Neutrophil (primary cell): ENCODE data around the gene ESAM.
A peak's percentile ranks its signal among the peaks of the same experiment; 100 is the strongest.

Source experiments
- H3K27ac ChIP-seq: fragments of 200-600 bp; sonication (generic); 2 replicates; pipeline ENCODE4 v1.5.1; 2016; ENCODE audit warnings: mild to moderate bottlenecking, moderate library complexity
- H3K27me3 ChIP-seq: fragments of 200-600 bp; sonication (generic); 2 replicates; pipeline ENCODE4 v1.6.0; 2016; ENCODE audit warnings: mild to moderate bottlenecking
- H3K36me3 ChIP-seq: fragments of 200-600 bp; sonication (generic); 2 replicates; pipeline ENCODE4 v1.5.1; 2017
- H3K4me1 ChIP-seq, 2 experiments: fragments of 200-600 bp in 1 of 2; sonication (generic) in 1 of 2; 1 replicate in 1 of 2; 2 replicates in 1 of 2; pipeline versions ENCODE4 v1.5.1 to v1.6.1; 2013 to 2016; ENCODE audit warnings: low read depth in 1 of 2, low read length in 1 of 2, mild to moderate bottlenecking in 1 of 2, moderate library complexity in 1 of 2; ENCODE audit not compliant: control insufficient read depth in 1 of 2, insufficient read depth in 1 of 2
- H3K4me3 ChIP-seq, 2 experiments: fragments of 200-600 bp in 1 of 2; sonication (generic) in 1 of 2; 1 replicate in 1 of 2; 2 replicates in 1 of 2; pipeline ENCODE4 v1.5.1; 2013 to 2016; ENCODE audit warnings: low read depth in 1 of 2, low read length in 1 of 2, mild to moderate bottlenecking in 1 of 2, moderate library complexity in 1 of 2
- H3K9me3 ChIP-seq: fragments of 200-600 bp; sonication (generic); 2 replicates; pipeline ENCODE4 v1.5.1; 2016
- TF ChIP-seq, protein P1 (sequence below): fragments of 200-600 bp; sonication (generic); IDR thresholded peaks from 2 replicates; pipeline ENCODE4 v1.5.1; 2016; ENCODE audit warnings: antibody characterized with exemption

The ESAM gene

DNA sequence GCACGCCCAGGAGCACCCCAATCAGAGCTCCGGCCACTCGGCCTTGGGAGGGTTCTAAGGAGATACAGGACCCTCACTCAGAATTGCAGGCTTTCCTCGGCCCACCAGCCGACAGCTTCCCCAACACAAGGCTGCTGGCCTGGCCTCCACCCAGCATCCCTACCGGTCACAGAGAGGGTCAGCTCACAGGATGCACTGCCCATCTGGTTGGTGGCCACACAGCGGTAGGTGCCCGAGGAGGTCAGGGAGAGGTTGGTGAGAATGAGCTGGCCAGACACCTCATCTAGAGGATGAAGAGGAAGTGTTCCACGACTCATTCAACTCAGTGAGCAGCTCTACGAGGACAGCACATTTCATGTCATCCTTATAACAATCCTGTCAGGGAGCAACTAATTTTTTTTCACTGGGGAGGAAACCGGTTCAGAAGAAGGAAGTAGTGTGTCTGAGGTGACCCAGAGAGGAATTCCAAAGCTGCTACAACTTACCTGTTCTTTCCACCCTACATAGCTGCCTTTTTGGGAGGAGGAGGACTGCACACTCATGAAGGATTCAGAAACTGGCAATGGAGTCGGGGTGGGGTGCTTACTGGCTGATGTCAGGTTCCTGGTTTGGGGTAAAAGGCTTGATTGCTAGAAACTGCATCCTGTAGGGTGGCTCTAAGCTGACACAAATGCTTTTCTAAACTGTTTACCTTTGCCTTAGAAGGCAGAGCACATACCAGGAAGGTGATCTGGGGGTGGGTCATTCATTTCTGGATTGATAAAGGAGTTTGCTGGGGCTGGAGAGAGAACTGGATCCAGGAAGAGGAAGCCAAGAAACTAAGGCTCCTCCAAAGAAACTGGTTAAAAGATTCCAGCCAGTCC, 13.4 kb downstream of the ESAM start:
- Histone ChIP-seq H3K4me1 (peaks cover 11 to 16% of the 10 kb centered on the region in 2 experiments), H3K9me3 (no peaks in the 10 kb centered on the region), H3K4me3 (no peak overlapping the region), H3K27ac (no peak overlapping the region), H3K27me3 (peaks cover 86% of the 10 kb centered on the region), H3K36me3 (no peaks in the 10 kb centered on the region)
- TF ChIP-seq, protein P1, sequence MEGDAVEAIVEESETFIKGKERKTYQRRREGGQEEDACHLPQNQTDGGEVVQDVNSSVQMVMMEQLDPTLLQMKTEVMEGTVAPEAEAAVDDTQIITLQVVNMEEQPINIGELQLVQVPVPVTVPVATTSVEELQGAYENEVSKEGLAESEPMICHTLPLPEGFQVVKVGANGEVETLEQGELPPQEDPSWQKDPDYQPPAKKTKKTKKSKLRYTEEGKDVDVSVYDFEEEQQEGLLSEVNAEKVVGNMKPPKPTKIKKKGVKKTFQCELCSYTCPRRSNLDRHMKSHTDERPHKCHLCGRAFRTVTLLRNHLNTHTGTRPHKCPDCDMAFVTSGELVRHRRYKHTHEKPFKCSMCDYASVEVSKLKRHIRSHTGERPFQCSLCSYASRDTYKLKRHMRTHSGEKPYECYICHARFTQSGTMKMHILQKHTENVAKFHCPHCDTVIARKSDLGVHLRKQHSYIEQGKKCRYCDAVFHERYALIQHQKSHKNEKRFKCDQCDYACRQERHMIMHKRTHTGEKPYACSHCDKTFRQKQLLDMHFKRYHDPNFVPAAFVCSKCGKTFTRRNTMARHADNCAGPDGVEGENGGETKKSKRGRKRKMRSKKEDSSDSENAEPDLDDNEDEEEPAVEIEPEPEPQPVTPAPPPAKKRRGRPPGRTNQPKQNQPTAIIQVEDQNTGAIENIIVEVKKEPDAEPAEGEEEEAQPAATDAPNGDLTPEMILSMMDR, result no peak

DNA sequence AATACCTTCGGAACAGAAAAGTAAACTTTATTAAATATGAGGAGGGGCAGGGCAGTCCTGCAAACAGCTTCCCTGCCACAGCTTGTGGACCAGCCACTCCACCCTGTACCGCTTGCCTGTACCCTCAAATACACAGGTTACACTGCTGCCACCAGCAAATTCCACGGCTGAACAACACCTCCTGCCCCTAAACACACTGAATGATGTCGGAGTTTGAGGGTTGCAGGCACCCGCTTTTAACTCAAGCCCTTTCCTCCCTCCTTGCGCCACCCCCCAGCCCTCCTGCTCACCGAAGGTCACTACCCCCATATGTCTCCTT, 14.0 kb downstream of the ESAM start:
- Histone ChIP-seq H3K27me3 (peaks cover 90% of the 10 kb centered on the region), H3K36me3 (no peaks in the 10 kb centered on the region), H3K4me3 (no peak overlapping the region), H3K9me3 (no peaks in the 10 kb centered on the region), H3K27ac (no peak overlapping the region), H3K4me1 (peaks cover 11 to 16% of the 10 kb centered on the region in 2 experiments)
- TF ChIP-seq, protein P1, result no peak

DNA sequence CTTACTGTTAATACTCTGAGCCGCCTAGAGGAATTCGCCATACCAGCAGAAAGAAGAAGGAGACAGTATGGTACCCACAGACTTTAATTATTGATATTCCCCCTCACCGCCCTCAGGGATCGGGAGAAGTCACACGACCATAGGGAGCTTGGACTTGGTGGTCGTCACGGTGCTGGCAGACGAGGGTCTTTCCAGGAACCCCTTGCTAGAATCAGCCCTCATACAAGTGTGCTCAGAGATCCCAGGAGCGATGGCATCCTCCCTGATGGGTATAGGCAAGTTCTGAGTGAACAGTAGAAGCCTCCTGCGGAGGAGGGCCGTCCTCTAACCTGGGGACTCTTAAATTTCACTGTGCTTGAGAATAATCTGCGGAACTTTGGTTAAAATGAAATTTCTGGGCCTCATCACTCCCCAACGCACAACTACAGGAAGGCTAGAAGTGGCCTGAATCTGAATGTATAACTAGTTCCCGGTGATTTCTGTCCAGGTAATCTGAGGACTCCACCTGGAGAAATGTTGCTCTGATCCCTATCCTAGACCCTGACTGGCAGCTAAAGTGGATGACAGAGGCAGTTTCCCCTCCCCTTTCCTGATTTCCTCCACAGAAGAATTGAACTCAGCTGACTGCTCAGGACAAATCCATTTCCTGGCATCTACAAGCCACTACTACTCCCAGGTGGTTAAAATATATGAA, 14.5 kb downstream of the ESAM start:
- peaks cover 91% of the 10 kb centered on the region for H3K27me3 ChIP-seq
- H3K4me3 ChIP-seq, result no peak overlapping the region

DNA sequence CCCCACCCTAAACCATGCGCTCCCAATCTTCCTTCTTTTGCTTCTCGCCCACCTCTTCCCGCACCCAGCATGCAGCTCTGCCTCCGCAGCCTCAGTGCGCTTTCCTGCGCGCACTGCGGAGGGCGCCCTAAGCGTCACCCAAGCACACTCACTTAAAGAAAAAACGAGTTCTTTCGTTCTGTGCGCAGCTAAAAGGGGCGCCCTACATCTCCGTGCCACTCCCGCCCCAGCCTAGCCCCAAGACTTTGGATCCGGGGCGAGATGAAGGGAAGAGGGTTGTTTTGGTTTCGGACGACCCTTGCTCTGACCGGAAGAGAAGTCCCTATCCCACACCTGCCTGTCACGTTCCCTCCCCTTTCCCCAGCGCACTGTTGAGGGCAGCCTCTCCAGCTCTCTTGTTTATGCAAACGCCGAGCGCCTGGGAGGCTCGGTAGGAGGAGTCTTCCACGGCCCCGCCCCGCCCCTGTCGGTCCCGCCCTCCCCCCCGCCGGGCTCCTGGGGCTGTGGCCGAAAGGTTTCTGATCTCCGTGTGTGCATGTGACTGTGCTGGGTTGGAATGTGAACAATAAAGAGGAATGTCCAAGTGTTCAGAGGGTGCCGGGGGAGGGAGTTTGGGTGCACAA, 15.4 kb downstream of the ESAM start:
- Histone ChIP-seq H3K27me3 (peaks cover 91% of the 10 kb centered on the region), H3K36me3 (no peaks in the 10 kb centered on the region), H3K27ac (peak overlapping the region; percentile 63), H3K9me3 (no peaks in the 10 kb centered on the region), H3K4me1 (peaks cover 11 to 16% of the 10 kb centered on the region in 2 experiments), H3K4me3 (peak overlapping the region; percentile 68 to 78)
- TF ChIP-seq, protein P1, result no peak

More for the DNA sequence above, 14.5 kb downstream of the ESAM start:
- Histone ChIP-seq H3K9me3 (no peaks in the 10 kb centered on the region), H3K36me3 (no peaks in the 10 kb centered on the region), H3K4me1 (peaks cover 11 to 16% of the 10 kb centered on the region in 2 experiments), H3K27ac (no peak overlapping the region)
- TF ChIP-seq, protein P1, result no peak

DNA sequence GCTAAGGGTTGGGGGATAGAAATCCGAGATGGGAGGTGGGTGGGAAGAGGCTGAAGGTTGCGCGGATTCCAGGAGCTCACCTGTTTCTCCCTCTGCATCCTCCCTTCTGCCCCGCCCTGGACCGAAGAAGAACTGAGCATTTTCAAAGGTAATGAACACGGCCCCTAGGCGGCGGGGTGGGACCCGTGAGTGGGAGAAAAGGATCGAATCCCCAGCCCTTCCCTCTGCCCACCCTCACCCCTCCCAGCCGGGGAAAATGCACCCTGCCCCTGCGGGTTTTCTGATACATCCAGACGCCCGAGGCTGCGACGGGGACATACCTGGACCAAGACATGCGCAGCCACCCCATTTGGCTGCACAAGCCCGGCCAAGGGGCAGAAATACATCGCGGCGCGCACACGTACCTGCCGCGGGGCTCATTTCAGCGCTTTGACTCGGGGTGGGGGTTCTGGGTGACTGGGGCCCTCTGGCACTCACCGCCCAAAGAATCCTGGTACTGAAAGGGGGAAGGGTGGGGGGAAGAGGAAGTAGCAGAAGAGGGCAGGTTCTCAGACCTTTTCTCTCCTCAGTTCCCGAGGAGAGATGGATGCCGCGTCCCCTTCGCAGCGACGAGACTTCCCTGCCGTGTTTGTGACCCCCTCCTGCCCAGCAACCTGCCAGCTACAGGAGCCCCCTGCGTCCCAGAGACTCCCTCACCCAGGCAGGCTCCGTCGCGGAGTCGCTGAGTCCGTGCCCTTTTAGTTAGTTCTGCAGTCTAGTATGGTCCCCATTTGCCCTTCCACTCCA, 16.1 kb downstream of the ESAM start:
- TF ChIP-seq, protein P1, result no peak
- Histone ChIP-seq H3K27ac (peak overlapping the region; percentile 63), H3K9me3 (no peaks in the 10 kb centered on the region), H3K4me1 (peaks cover 11 to 16% of the 10 kb centered on the region in 2 experiments), H3K27me3 (peaks cover 91% of the 10 kb centered on the region), H3K36me3 (no peaks in the 10 kb centered on the region), H3K4me3 (peak overlapping the region; percentile 68 to 78)
